ENCODE data around the gene CCKAR. TPM values are rescaled to one million over a fixed set of nuclear protein-coding genes. Genes with fewer than 3 reads are reported as not detected.

The CCKAR gene
- total and polyA plus RNA-seq, 2 of the 13 experiments (the other 11 are each of a cell fraction or from before 2014, with no cell fraction given), result not detected

- 14% methylated on average over 5 of the region's 5 CpGs for WGBS (ENCODE audit: low lambda C conversion rate)
- FAIRE-seq (no peak), ATAC-seq (no peak), DNase-seq (ENCODE audit: low spot score) (no peak)
- no peak overlapping the region for H3K4me2 ChIP-seq (ENCODE audit: low read depth, low read length)
- no TSS peak for BruUV-seq (replicated peaks)
- H3K4me3 ChIP-seq (replicated peaks in 1 of 3; ENCODE audit: insufficient read depth in 1 of 3, low read depth in 2 of 3, low read length in 3 of 3), result no peak overlapping the region
- no peak overlapping the region for H3K27ac ChIP-seq (ENCODE audit: extremely low read length, insufficient read depth, low read length)
- intact Hi-C loops (cut with micrococcal nuclease; ENCODE audit: unreplicated experiment) (no loop called here), in situ Hi-C loops (cut with HindIII; ENCODE audit: extremely low pct_ligation_motif_present, low pct_unique_long_range_greater_than_20kb) (no loop called here)
- CTCF ChIA-PET (ENCODE audit: low intra/inter-chr PET ratio, low total read pairs), result no interaction called here
- POLR2A ChIA-PET, result no interaction called here
- no peaks in the 10 kb centered on the region for H3K36me3 ChIP-seq (replicated peaks in 1 of 2; ENCODE audit: control insufficient read depth in 1 of 2, insufficient read depth in 2 of 2, low read length in 2 of 2)
- TF ChIP-seq ZNF878 (CRISPR knock-in tag; IDR thresholded peaks at IDR 0.05) (no peak), HHEX (CRISPR knock-in tag; IDR thresholded peaks at IDR 0.05) (no peak), ZGPAT (CRISPR knock-in tag; IDR thresholded peaks at IDR 0.05) (no peak), SIN3A (IDR thresholded peaks at IDR 0.05; ENCODE audit: borderline replicate concordance, low read depth, low read length) (no peak), MTA1 (CRISPR knock-in tag; IDR thresholded peaks at IDR 0.05; ENCODE audit: borderline replicate concordance) (no peak), KMT2B (CRISPR knock-in tag; IDR thresholded peaks at IDR 0.05) (no peak), EZH2 (conservative IDR thresholded peaks at IDR 0.05; ENCODE audit: low read depth, low read length) (no peak), REXO4 (CRISPR knock-in tag; IDR thresholded peaks at IDR 0.05; ENCODE audit: borderline replicate concordance) (no peak), ZNF773 (CRISPR knock-in tag; IDR thresholded peaks at IDR 0.05; ENCODE audit: borderline replicate concordance) (no peak), ZIK1 (CRISPR knock-in tag; IDR thresholded peaks at IDR 0.05; ENCODE audit: borderline replicate concordance, low read depth) (no peak)
- TF ChIP-seq, protein P1, sequence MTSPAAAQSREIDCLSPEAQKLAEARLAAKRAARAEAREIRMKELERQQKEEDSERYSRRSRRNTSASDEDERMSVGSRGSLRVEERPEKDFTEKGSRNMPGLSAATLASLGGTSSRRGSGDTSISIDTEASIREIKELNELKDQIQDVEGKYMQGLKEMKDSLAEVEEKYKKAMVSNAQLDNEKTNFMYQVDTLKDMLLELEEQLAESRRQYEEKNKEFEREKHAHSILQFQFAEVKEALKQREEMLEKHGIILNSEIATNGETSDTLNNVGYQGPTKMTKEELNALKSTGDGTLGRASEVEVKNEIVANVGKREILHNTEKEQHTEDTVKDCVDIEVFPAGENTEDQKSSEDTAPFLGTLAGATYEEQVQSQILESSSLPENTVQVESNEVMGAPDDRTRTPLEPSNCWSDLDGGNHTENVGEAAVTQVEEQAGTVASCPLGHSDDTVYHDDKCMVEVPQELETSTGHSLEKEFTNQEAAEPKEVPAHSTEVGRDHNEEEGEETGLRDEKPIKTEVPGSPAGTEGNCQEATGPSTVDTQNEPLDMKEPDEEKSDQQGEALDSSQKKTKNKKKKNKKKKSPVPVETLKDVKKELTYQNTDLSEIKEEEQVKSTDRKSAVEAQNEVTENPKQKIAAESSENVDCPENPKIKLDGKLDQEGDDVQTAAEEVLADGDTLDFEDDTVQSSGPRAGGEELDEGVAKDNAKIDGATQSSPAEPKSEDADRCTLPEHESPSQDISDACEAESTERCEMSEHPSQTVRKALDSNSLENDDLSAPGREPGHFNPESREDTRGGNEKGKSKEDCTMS (CRISPR knock-in tag; conservative IDR thresholded peaks at IDR 0.05), result no peak
- TF ChIP-seq, protein P2, sequence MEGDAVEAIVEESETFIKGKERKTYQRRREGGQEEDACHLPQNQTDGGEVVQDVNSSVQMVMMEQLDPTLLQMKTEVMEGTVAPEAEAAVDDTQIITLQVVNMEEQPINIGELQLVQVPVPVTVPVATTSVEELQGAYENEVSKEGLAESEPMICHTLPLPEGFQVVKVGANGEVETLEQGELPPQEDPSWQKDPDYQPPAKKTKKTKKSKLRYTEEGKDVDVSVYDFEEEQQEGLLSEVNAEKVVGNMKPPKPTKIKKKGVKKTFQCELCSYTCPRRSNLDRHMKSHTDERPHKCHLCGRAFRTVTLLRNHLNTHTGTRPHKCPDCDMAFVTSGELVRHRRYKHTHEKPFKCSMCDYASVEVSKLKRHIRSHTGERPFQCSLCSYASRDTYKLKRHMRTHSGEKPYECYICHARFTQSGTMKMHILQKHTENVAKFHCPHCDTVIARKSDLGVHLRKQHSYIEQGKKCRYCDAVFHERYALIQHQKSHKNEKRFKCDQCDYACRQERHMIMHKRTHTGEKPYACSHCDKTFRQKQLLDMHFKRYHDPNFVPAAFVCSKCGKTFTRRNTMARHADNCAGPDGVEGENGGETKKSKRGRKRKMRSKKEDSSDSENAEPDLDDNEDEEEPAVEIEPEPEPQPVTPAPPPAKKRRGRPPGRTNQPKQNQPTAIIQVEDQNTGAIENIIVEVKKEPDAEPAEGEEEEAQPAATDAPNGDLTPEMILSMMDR (CRISPR knock-in tag; IDR thresholded peaks at IDR 0.05), result no peak
- no peak overlapping the region for H2AFZ ChIP-seq (ENCODE audit: low read length)
- peaks cover 1 to 15% of the 10 kb centered on the region in 2 experiments; a peak in 1 of 5 replicates for H3K27me3 ChIP-seq (ENCODE audit: control insufficient read depth in 1 of 2, insufficient read depth in 2 of 2, low read length in 2 of 2)
- H3K9me3 ChIP-seq (ENCODE audit: low read length), result no peaks in the 10 kb centered on the region
- H3K4me1 ChIP-seq (ENCODE audit: insufficient read depth, low read length), result no peaks in the 10 kb centered on the region
- H3K9ac ChIP-seq (ENCODE audit: insufficient read depth, low read depth, low read length), result no peak overlapping the region
- H3K79me2 ChIP-seq (ENCODE audit: insufficient read depth, low read length), result no peaks in the 10 kb centered on the region
- H4K20me1 ChIP-seq (ENCODE audit: insufficient read depth, low read length), result no peaks in the 10 kb centered on the region
Observed at GRCh38 chr4:26531491-26532116, 41.3 kb upstream of the CCKAR start.

Measured in HepG2 (cell line).